Mesothelial cell of epicardium (in vitro differentiated cells): ENCODE results near the gene FAM120A. TPM values are rescaled to one million over a fixed set of nuclear protein-coding genes. Genes with fewer than 3 reads are reported as not detected.

Experiments used
- DNase-seq, 2 experiments: peaks; one replicate each; pipeline ENCODE4 v3.0.0; 2021; ENCODE audit warnings: low spot score in 2 of 2; ENCODE audit not compliant: unreplicated experiment in 2 of 2
- H3K27ac Mint-ChIP-seq: 2 replicates; pipeline ENCODE4 v1.8.0; 2021; ENCODE audit warnings: mixed read lengths
- H3K27me3 Mint-ChIP-seq: 2 replicates; pipeline ENCODE4 v1.8.0; 2021; ENCODE audit warnings: low read depth, mixed read lengths
- H3K36me3 Mint-ChIP-seq: 2 replicates; pipeline ENCODE4 v1.8.0; 2021; ENCODE audit warnings: mixed read lengths
- H3K4me1 Mint-ChIP-seq: 2 replicates; pipeline ENCODE4 v1.8.0; 2021; ENCODE audit warnings: mixed read lengths
- H3K4me3 Mint-ChIP-seq: 2 replicates; pipeline ENCODE4 v1.8.0; 2021; ENCODE audit warnings: mild to moderate bottlenecking, moderate library complexity, mixed read lengths
- H3K9me3 Mint-ChIP-seq: 2 replicates; pipeline ENCODE4 v1.8.0; 2021; ENCODE audit warnings: mixed read lengths
- CTCF ChIP-seq: fragments of 200-600 bp; sonication (generic); IDR thresholded peaks from one replicate; pipeline ENCODE4 v1.5.0; 2021; ENCODE audit warnings: antibody characterized with exemption; ENCODE audit not compliant: unreplicated experiment
- total RNA-seq: library from RNA; stranded (reverse); gene quantifications from 3 replicates; pipeline ENCODE4 v1.2.1, GENCODE V29; 2021

Gene FAM120A
- total RNA-seq, 1 donor from 2014 or later = 59.4 TPM

GRCh38 chr9:93513606-93514005 lies 62.1 kb downstream of the FAM120A start:
- H3K36me3 Mint-ChIP-seq = peaks cover 11% of the 10 kb centered on the region
- no peak overlapping the region for H3K27ac Mint-ChIP-seq
- no peaks in the 10 kb centered on the region for H3K27me3 Mint-ChIP-seq
- no peak for DNase-seq
- H3K4me3 Mint-ChIP-seq = no peak overlapping the region
- no peak for TF ChIP-seq CTCF
- H3K4me1 Mint-ChIP-seq = peaks cover 4% of the 10 kb centered on the region
- H3K9me3 Mint-ChIP-seq = no peaks in the 10 kb centered on the region

GRCh38 chr9:93517331-93517730 lies 65.8 kb downstream of the FAM120A start:
- Mint-ChIP-seq H3K36me3 (peaks cover 8% of the 10 kb centered on the region), H3K4me1 (no peaks in the 10 kb centered on the region), H3K27me3 (no peaks in the 10 kb centered on the region), H3K4me3 (no peak overlapping the region), H3K9me3 (no peaks in the 10 kb centered on the region), H3K27ac (no peak overlapping the region)
- no peak for DNase-seq
- no peak for TF ChIP-seq CTCF

GRCh38 chr9:93520523-93520922 lies 69.0 kb downstream of the FAM120A start:
- peaks cover 5% of the 10 kb centered on the region for H3K4me1 Mint-ChIP-seq
- H3K9me3 Mint-ChIP-seq = no peaks in the 10 kb centered on the region
- no peak overlapping the region for H3K27ac Mint-ChIP-seq
- H3K36me3 Mint-ChIP-seq = peaks cover 7% of the 10 kb centered on the region
- TF ChIP-seq CTCF = no peak
- no peak overlapping the region for H3K4me3 Mint-ChIP-seq
- DNase-seq = no peak
- H3K27me3 Mint-ChIP-seq = no peaks in the 10 kb centered on the region

GRCh38 chr9:93522736-93523135 lies 71.3 kb downstream of the FAM120A start:
- no peak overlapping the region for H3K4me3 Mint-ChIP-seq
- peaks cover 14% of the 10 kb centered on the region for H3K36me3 Mint-ChIP-seq
- no peaks in the 10 kb centered on the region for H3K9me3 Mint-ChIP-seq
- no peak overlapping the region for H3K27ac Mint-ChIP-seq
- H3K27me3 Mint-ChIP-seq = no peaks in the 10 kb centered on the region
- H3K4me1 Mint-ChIP-seq = peaks cover 7% of the 10 kb centered on the region
- no peak for DNase-seq
- TF ChIP-seq CTCF = no peak

GRCh38 chr9:93523518-93524144 lies 72.1 kb downstream of the FAM120A start:
- Mint-ChIP-seq H3K4me1 (peaks cover 7% of the 10 kb centered on the region), H3K27ac (no peak overlapping the region), H3K9me3 (no peaks in the 10 kb centered on the region), H3K27me3 (no peaks in the 10 kb centered on the region), H3K4me3 (no peak overlapping the region), H3K36me3 (peaks cover 17% of the 10 kb centered on the region)
- no peak for TF ChIP-seq CTCF
- no peak for DNase-seq

- Mint-ChIP-seq H3K27ac (no peak overlapping the region), H3K9me3 (no peaks in the 10 kb centered on the region), H3K4me3 (no peak overlapping the region), H3K4me1 (peaks cover 7% of the 10 kb centered on the region), H3K36me3 (peaks cover 18% of the 10 kb centered on the region), H3K27me3 (no peaks in the 10 kb centered on the region)
- no peak for TF ChIP-seq CTCF
- DNase-seq = no peak
Observed at GRCh38 chr9:93525476-93525875, 74.0 kb downstream of the FAM120A start.
